HFF-Myc (cell line): ENCODE measurements around the gene SF3B1.
"Not testable (repeated sequence)": the region's sequence is repeated elsewhere in the genome, so short reads cannot be mapped to it uniquely, and the experiment has no call there.

Experiments used
- DNase-seq: peaks from one replicate; pipeline ENCODE4 v3.0.0-alpha.2; 2011; ENCODE audit warnings: low read depth; ENCODE audit errors: extremely low read depth
- H3K4me3 ChIP-seq: replicated peaks from 2 replicates; pipeline ENCODE4 v1.5.1; 2011; ENCODE audit warnings: low read depth, mild to moderate bottlenecking, control low read depth, low read length
- CTCF ChIP-seq: IDR thresholded peaks from 2 replicates; pipeline ENCODE4 v1.5.1; 2012; ENCODE audit warnings: mild to moderate bottlenecking, low read depth, low read length, control low read depth; ENCODE audit errors: missing control alignments

The SF3B1 gene

GRCh38 chr2:197452754-197453122 is 17.9 kb upstream of the SF3B1 start:
- DNase-seq: no peak
- no peak for TF ChIP-seq CTCF
- H3K4me3 ChIP-seq: peak overlapping the region; percentile 80

- not testable (repeated sequence) for DNase-seq
Observed at GRCh38 chr2:197450935-197451358, 16.1 kb upstream of the SF3B1 start.

GRCh38 chr2:197450465-197450864 is 15.6 kb upstream of the SF3B1 start:
- no peak for DNase-seq
- no peak overlapping the region for H3K4me3 ChIP-seq
- TF ChIP-seq CTCF: no peak

More at GRCh38 chr2:197450935-197451358, 16.1 kb upstream of the SF3B1 start:
- not testable (repeated sequence) for H3K4me3 ChIP-seq

- DNase-seq: no peak
- no peak overlapping the region for H3K4me3 ChIP-seq
- no peak for TF ChIP-seq CTCF
Observed at GRCh38 chr2:197446844-197447243, 12.0 kb upstream of the SF3B1 start.

- H3K4me3 ChIP-seq: no peak overlapping the region
- no peak for TF ChIP-seq CTCF
- DNase-seq: no peak
Observed at GRCh38 chr2:197445746-197446145, 10.9 kb upstream of the SF3B1 start.

GRCh38 chr2:197442857-197443256 is 8.0 kb upstream of the SF3B1 start:
- no peak for TF ChIP-seq CTCF
- DNase-seq: no peak
- H3K4me3 ChIP-seq: no peak overlapping the region

- no peak for DNase-seq
- TF ChIP-seq CTCF: no peak
- no peak overlapping the region for H3K4me3 ChIP-seq
Observed at GRCh38 chr2:197437380-197437779, 2.6 kb upstream of the SF3B1 start.
